OCI-LY7 (cell line): ENCODE results near the gene STAG1.

Source experiments
- CTCF ChIP-seq: fragments of 200-600 bp; sonication (generic); conservative IDR thresholded peaks from 2 replicates; pipeline ENCODE4 v1.5.1; 2014; ENCODE audit warnings: mild to moderate bottlenecking, antibody characterized with exemption, low read length, moderate library complexity, mixed read lengths
- EZH2phosphoT487 ChIP-seq: fragments of 200-600 bp; sonication (generic); IDR thresholded peaks from 2 replicates; pipeline ENCODE4 v1.6.1; 2018; ENCODE audit warnings: low read depth, borderline replicate concordance, mild to moderate bottlenecking, mixed run types, antibody characterized with exemption, low read length, moderate library complexity, mixed read lengths

- no peak for TF ChIP-seq CTCF
- no peak for TF ChIP-seq EZH2phosphoT487
These were observed 66.3 kb downstream of the STAG1 start for GRCh38 chr3:136685882-136686281.
